ENCODE measurements around the gene FAM107B. TPM values are rescaled to one million over a fixed set of nuclear protein-coding genes. Genes with fewer than 3 reads are reported as not detected.

The FAM107B gene
- total RNA-seq, 1 donor from 2014 or later: 156 TPM

- intact Hi-C loops (cut with micrococcal nuclease): no loop called here
- peaks cover 84% of the 10 kb centered on the region for H3K4me1 Mint-ChIP-seq (ENCODE audit: low read depth)
- H3K4me3 Mint-ChIP-seq: no peak overlapping the region
- H3K36me3 Mint-ChIP-seq (ENCODE audit: low read depth): peaks cover 40% of the 10 kb centered on the region
- H3K27ac Mint-ChIP-seq: peak overlapping the region; percentile 47
- no peak for DNase-seq (ENCODE audit: low spot score)
- H3K27me3 Mint-ChIP-seq (ENCODE audit: insufficient read depth): no peaks in the 10 kb centered on the region
- no peaks in the 10 kb centered on the region for H3K9me3 Mint-ChIP-seq
These were observed 240.5 kb downstream of the FAM107B start for GRCh38 chr10:14534152-14534551.

DNA sequence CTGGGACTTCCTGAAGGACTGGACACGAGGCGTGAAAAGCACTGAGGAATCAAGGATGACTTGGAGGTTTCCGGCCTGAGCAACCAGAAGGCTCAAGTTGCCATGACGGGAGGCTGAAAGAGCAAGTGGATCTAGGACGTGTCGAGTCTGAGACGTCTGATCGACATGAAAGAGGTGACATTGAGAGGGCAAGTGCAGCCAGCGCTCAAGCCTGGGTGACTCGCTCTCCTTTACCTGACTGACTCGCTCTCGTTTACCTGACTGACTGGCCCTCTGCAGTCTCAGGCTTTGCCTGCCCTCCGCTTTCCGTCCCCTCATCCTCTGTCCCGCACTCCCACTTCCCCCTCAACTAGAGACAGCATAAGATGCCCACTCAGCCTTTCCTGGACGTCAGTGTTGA is 241.4 kb downstream of the FAM107B start:
- Mint-ChIP-seq H3K36me3 (ENCODE audit: low read depth) (peaks cover 45% of the 10 kb centered on the region), H3K9me3 (no peaks in the 10 kb centered on the region), H3K4me1 (ENCODE audit: low read depth) (peaks cover 84% of the 10 kb centered on the region), H3K27ac (peak overlapping the region; percentile 31), H3K4me3 (no peak overlapping the region), H3K27me3 (ENCODE audit: insufficient read depth) (no peaks in the 10 kb centered on the region)
- intact Hi-C loops (cut with micrococcal nuclease): no loop called here
- no peak for DNase-seq (ENCODE audit: low spot score)

DNA sequence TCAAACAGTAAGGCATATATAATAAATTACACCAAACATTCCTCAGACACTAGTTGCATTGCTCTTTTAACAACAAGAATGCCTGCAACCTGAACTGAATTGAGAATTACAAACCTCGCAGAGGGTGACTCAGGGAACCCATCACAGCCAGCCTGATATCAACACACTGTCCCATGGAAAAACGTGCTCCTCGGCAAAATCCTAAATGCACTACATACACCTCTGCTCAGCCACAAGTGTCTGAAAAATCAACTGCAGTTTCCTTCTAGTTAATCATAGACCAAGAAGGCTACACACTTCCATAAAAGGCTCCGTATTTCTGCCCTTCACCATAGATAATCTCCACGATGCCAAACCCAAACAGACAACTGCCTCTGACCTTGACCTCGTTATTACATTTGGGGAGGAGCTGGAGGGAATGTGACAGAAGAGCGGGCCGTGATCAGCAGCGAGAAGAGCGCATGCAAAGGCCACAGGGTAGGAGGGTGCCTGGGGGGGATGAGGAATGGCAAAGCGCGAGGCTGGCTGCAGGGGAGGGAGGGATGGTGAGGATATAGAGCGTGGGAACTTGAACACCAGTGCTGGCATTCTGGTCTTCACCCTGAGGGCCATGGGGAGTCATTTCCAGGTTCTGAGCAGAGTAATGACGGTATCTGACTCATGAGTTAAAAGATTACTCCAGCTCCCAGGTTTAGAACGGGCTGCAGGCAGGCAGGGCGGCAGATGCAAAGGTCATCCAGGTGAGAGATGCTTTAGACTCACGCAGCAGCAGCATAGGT is 242.0 kb downstream of the FAM107B start:
- peaks cover 87% of the 10 kb centered on the region for H3K4me1 Mint-ChIP-seq (ENCODE audit: low read depth)
- no peaks in the 10 kb centered on the region for H3K9me3 Mint-ChIP-seq
- peaks cover 49% of the 10 kb centered on the region for H3K36me3 Mint-ChIP-seq (ENCODE audit: low read depth)
- DNase-seq (ENCODE audit: low spot score): no peak
- H3K27me3 Mint-ChIP-seq (ENCODE audit: insufficient read depth): no peaks in the 10 kb centered on the region
- intact Hi-C loops (cut with micrococcal nuclease): no loop called here
- H3K27ac Mint-ChIP-seq: peak overlapping the region; percentile 31
- H3K4me3 Mint-ChIP-seq: peak overlapping the region; percentile 13

GRCh38 chr10:14531974-14532373 is 242.7 kb downstream of the FAM107B start:
- H3K4me1 Mint-ChIP-seq (ENCODE audit: low read depth): peaks cover 89% of the 10 kb centered on the region
- peaks cover 54% of the 10 kb centered on the region for H3K36me3 Mint-ChIP-seq (ENCODE audit: low read depth)
- peak overlapping the region; percentile 21 for H3K27ac Mint-ChIP-seq
- no peaks in the 10 kb centered on the region for H3K27me3 Mint-ChIP-seq (ENCODE audit: insufficient read depth)
- no peak for DNase-seq (ENCODE audit: low spot score)
- intact Hi-C loops (cut with micrococcal nuclease): no loop called here
- H3K9me3 Mint-ChIP-seq: no peaks in the 10 kb centered on the region
- no peak overlapping the region for H3K4me3 Mint-ChIP-seq

GRCh38 chr10:14530465-14530864 is 244.2 kb downstream of the FAM107B start:
- peak overlapping the region; percentile 86 for H3K27ac Mint-ChIP-seq
- H3K36me3 Mint-ChIP-seq (ENCODE audit: low read depth): peaks cover 59% of the 10 kb centered on the region
- peaks cover 94% of the 10 kb centered on the region for H3K4me1 Mint-ChIP-seq (ENCODE audit: low read depth)
- DNase-seq (ENCODE audit: low spot score): no peak
- H3K9me3 Mint-ChIP-seq: no peaks in the 10 kb centered on the region
- H3K27me3 Mint-ChIP-seq (ENCODE audit: insufficient read depth): no peaks in the 10 kb centered on the region
- intact Hi-C loops (cut with micrococcal nuclease): no loop called here
- no peak overlapping the region for H3K4me3 Mint-ChIP-seq

DNA sequence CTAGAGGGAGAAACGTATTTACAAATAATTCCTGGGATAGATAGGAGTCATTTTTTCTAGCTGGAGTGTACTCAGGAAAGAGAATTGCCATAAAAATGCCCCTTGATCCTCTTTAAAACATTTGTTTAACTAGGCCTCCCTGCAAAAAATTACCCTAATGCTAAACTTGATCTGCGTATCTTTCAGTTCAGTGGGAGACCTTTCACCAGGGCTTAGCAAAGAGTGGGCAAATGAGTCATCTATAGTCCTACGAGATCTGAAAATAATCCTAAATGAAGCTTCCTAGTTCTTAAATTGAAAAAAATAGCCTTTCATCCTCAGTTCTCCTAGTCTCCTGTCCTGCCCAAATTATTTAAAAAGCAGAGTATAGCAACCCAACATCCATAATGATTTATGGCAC is 245.3 kb downstream of the FAM107B start:
- no peaks in the 10 kb centered on the region for H3K9me3 Mint-ChIP-seq
- intact Hi-C loops (cut with micrococcal nuclease): loop anchor here (2.0 to 10.0 kb wide), 3 partner anchors 21 to 635 kb away; partner anchors contain the start of gene NMT2
- peaks cover 56% of the 10 kb centered on the region for H3K36me3 Mint-ChIP-seq (ENCODE audit: low read depth)
- H3K27ac Mint-ChIP-seq: no peak overlapping the region
- H3K4me1 Mint-ChIP-seq (ENCODE audit: low read depth): peaks cover 94% of the 10 kb centered on the region
- no peaks in the 10 kb centered on the region for H3K27me3 Mint-ChIP-seq (ENCODE audit: insufficient read depth)
- H3K4me3 Mint-ChIP-seq: peak overlapping the region; percentile 62
- DNase-seq (ENCODE audit: low spot score): no peak

GRCh38 chr10:14528450-14528849 is 246.2 kb downstream of the FAM107B start:
- peaks cover 92% of the 10 kb centered on the region for H3K4me1 Mint-ChIP-seq (ENCODE audit: low read depth)
- peak overlapping the region; percentile 82 for H3K27ac Mint-ChIP-seq
- H3K9me3 Mint-ChIP-seq: no peaks in the 10 kb centered on the region
- peaks cover 55% of the 10 kb centered on the region for H3K36me3 Mint-ChIP-seq (ENCODE audit: low read depth)
- DNase-seq (ENCODE audit: low spot score): no peak
- H3K4me3 Mint-ChIP-seq: peak overlapping the region; percentile 62
- intact Hi-C loops (cut with micrococcal nuclease): loop anchor here (1.0 to 10.0 kb wide), 4 partner anchors 22 to 636 kb away; partner anchors contain the start of gene NMT2
- no peaks in the 10 kb centered on the region for H3K27me3 Mint-ChIP-seq (ENCODE audit: insufficient read depth)

DNA sequence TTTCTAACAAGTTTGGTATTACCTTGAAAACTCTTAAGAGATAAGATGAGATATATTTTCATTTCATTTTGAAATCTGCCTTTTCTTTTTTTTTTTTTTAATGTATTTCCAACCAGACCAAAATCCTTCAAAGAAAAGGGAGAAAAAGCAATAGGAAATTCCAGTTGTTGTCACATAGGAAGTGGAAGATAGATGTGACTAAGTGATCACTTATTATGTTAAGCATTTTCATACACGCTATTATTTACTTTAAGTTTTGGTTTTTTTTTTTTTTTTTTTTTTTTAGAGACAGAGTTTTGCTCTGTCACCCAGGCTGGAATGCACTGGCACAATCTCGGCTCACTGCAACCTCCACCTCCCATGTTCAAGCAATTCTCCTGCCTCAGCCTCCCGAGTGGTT is 246.8 kb downstream of the FAM107B start:
- Mint-ChIP-seq H3K27me3 (ENCODE audit: insufficient read depth) (no peaks in the 10 kb centered on the region), H3K36me3 (ENCODE audit: low read depth) (peaks cover 55% of the 10 kb centered on the region), H3K27ac (peak overlapping the region; percentile 82), H3K4me1 (ENCODE audit: low read depth) (peaks cover 92% of the 10 kb centered on the region), H3K9me3 (no peaks in the 10 kb centered on the region), H3K4me3 (peak overlapping the region; percentile 62)
- intact Hi-C loops (cut with micrococcal nuclease): loop anchor here (1.0 to 10.0 kb wide), 6 partner anchors 21 to 637 kb away; partner anchors contain the start of genes CDNF, HSPA14, MSANTD7 and NMT2
- DNase-seq (ENCODE audit: low spot score): no peak

DNA sequence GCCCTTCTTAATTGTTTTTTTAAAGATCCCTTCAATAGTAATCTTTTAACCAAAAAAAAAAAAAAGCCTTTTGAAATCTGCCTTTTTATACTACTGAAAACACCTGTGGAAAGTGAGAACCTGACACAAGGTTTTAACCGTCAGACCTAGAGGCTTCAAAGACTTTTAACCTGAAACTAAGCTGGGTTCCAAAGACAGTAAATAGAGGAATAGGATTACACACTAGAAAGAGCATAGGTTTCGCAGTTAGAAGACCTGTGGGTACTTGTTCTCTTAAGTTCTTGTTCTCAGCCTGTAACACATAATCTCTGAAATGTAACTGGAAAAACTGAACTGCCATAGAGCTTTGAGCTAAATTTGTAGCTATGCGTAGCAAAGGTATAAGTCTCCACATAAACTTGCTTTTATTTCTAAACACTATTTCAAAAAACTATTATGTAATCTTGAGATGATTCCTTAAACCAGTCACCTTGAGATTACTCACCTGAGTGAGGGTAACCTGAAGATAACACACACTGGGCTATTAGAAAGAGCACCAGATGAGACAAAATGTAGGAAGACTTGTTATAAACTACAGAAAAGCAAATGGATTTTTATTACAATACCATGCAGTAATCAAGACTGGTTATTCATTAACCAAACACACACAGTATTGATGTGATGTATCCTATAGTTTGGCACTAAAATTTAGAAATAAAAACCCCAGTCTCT is 247.4 kb downstream of the FAM107B start:
- Mint-ChIP-seq H3K27ac (peak overlapping the region; percentile 70), H3K36me3 (ENCODE audit: low read depth) (peaks cover 49% of the 10 kb centered on the region), H3K4me3 (peak overlapping the region; percentile 45), H3K27me3 (ENCODE audit: insufficient read depth) (no peaks in the 10 kb centered on the region), H3K4me1 (ENCODE audit: low read depth) (peaks cover 87% of the 10 kb centered on the region), H3K9me3 (no peaks in the 10 kb centered on the region)
- no peak for DNase-seq (ENCODE audit: low spot score)
- intact Hi-C loops (cut with micrococcal nuclease): loop anchor here (1.0 to 10.0 kb wide), 4 partner anchors 20 to 638 kb away; partner anchors contain the start of genes CDNF, HSPA14, MSANTD7 and NMT2

DNA sequence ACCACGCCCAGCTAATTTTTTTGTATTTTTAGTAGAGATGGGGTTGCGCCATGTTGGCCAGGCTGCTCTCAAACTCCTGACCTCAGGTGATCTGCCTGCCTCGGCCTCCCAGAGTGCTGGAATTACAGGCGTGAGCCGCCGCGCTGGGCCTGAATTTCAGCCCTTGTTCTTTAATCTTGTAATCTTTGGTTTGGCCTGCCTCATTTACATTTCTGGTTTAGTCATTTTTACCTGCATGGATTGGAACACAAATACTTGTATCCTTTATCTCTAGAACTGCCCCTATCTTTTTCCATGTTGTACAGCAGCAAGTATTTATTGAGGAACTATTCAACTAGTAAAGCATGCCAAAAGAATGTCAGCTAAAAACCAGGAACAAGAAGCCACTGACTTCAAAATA is 248.4 kb downstream of the FAM107B start:
- no peaks in the 10 kb centered on the region for H3K9me3 Mint-ChIP-seq
- peaks cover 51% of the 10 kb centered on the region for H3K36me3 Mint-ChIP-seq (ENCODE audit: low read depth)
- peak overlapping the region; percentile 52 for H3K27ac Mint-ChIP-seq

DNA sequence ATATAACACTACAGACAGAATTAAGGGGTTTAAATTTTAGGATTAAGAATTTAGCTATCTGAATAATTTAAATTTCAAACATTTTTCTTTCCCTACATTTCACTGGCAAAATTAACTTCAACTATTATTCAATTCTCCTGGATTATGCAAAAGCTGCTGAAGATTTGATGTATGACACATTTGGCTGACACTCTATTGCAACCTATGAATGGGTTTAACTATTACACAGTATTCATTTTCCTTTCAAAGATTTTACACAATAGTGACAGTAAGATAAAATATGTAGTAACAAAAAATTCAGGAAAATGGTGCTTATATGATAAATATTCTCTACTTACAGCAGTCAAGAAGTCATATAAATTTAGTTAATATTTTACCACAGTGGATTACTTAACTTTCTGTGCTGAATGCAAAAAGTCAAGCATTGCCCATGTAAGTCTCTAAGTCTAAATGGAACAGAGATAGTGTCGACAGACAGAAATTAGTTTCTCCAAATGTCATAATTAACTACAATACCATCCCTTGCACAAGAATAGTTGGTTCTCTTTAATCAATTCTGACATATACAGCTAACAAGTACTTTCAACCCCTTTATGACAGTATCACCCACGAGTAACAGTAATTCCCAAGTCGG is 249.9 kb downstream of the FAM107B start:
- Mint-ChIP-seq H3K27me3 (ENCODE audit: insufficient read depth) (no peaks in the 10 kb centered on the region), H3K4me1 (ENCODE audit: low read depth) (peaks cover 63% of the 10 kb centered on the region), H3K4me3 (no peak overlapping the region), H3K36me3 (ENCODE audit: low read depth) (peaks cover 59% of the 10 kb centered on the region), H3K9me3 (no peaks in the 10 kb centered on the region), H3K27ac (peak overlapping the region; percentile 31)
- DNase-seq (ENCODE audit: low spot score): no peak
- intact Hi-C loops (cut with micrococcal nuclease): loop anchor here (5.0 to 10.0 kb wide), 2 partner anchors 37 to 640 kb away; partner anchors contain the start of gene NMT2

More for the DNA sequence above, 248.4 kb downstream of the FAM107B start:
- intact Hi-C loops (cut with micrococcal nuclease): loop anchor here (2.0 to 10.0 kb wide), 3 partner anchors 20 to 638 kb away; partner anchors contain the start of gene NMT2
- Mint-ChIP-seq H3K27me3 (ENCODE audit: insufficient read depth) (no peaks in the 10 kb centered on the region), H3K4me3 (no peak overlapping the region), H3K4me1 (ENCODE audit: low read depth) (peaks cover 78% of the 10 kb centered on the region)
- no peak for DNase-seq (ENCODE audit: low spot score)

DNA sequence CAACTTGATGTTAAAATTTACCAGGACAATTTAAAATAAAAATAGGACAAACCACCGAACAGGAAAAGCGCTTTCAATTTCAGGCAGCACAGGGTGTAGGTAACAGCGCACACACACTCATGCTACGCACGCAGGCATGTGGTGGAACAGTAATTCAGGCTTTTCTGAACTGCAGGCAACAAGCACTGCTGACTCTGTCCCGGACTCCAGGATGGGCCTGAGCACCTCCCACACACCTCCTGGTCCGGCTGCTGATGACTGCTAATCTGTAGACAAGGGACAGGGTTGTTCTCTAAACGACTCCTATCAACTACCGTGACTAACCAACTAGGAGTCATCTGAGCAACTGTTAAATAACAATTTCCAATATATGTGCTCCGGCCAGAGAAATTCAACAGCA is 251.4 kb downstream of the FAM107B start:
- intact Hi-C loops (cut with micrococcal nuclease): loop anchor here (10.0 kb wide), 1 partner anchor 642 kb away; the partner anchor contains the start of gene NMT2
- Mint-ChIP-seq H3K4me3 (no peak overlapping the region), H3K27ac (peak overlapping the region; percentile 31), H3K4me1 (ENCODE audit: low read depth) (peaks cover 48% of the 10 kb centered on the region), H3K9me3 (no peaks in the 10 kb centered on the region), H3K36me3 (ENCODE audit: low read depth) (peaks cover 56% of the 10 kb centered on the region), H3K27me3 (ENCODE audit: insufficient read depth) (no peaks in the 10 kb centered on the region)
- DNase-seq (ENCODE audit: low spot score): no peak

Measured in activated T-helper 1 cell treated with anti-CD3 and anti-CD28 coated beads, Interleukin-12 subunit alpha, Interleukin-12 subunit beta, Interleukin-2, Interleukin-4 antibody, amounts not matched to agents 30 ng/mL and 10 ng/mL and 1 ng/mL, durations not matched to agents 14 hours and 24 hours and 36 hours (primary cell).